AG04449 (cell line): ENCODE results near the gene TBC1D5.
A peak's percentile ranks its signal among the peaks of the same experiment; 100 is the strongest.
"Not testable (repeated sequence)": the region's sequence is repeated elsewhere in the genome, so short reads cannot be mapped to it uniquely, and the experiment has no call there.

ENCODE experiments used
- CTCF ChIA-PET: fragments of 350-600 bp; formaldehyde crosslinking; extraction: SDS; loops from one replicate; lab custom pipeline; 2021; ENCODE audit warnings: antibody characterized with exemption; lab: Yijun Ruan, JAX
- POLR2A ChIA-PET: fragments of 400-600, 350-600 bp; formaldehyde crosslinking; extraction: SDS; loops from one replicate; lab custom pipeline; 2020; ENCODE audit warnings: antibody characterized with exemption, inconsistent platforms; lab: Yijun Ruan, JAX
- DNase-seq: peaks from one replicate; pipeline ENCODE4 v3.0.0-alpha.2; 2010; ENCODE audit warnings: low read depth, low spot score
- H3K4me3 ChIP-seq: 2 replicates; pipeline ENCODE4 v1.5.1; 2011; ENCODE audit warnings: low read depth, mild to moderate bottlenecking, control low read depth, low read length
- TF ChIP-seq, protein P1 (sequence below): IDR thresholded peaks from one replicate; pipeline ENCODE4 v1.5.1; 2011; ENCODE audit warnings: mild to moderate bottlenecking, moderate library complexity, low read length, control low read depth, inconsistent platforms; ENCODE audit not compliant: insufficient read depth; ENCODE audit errors: missing control alignments

The TBC1D5 gene

DNA sequence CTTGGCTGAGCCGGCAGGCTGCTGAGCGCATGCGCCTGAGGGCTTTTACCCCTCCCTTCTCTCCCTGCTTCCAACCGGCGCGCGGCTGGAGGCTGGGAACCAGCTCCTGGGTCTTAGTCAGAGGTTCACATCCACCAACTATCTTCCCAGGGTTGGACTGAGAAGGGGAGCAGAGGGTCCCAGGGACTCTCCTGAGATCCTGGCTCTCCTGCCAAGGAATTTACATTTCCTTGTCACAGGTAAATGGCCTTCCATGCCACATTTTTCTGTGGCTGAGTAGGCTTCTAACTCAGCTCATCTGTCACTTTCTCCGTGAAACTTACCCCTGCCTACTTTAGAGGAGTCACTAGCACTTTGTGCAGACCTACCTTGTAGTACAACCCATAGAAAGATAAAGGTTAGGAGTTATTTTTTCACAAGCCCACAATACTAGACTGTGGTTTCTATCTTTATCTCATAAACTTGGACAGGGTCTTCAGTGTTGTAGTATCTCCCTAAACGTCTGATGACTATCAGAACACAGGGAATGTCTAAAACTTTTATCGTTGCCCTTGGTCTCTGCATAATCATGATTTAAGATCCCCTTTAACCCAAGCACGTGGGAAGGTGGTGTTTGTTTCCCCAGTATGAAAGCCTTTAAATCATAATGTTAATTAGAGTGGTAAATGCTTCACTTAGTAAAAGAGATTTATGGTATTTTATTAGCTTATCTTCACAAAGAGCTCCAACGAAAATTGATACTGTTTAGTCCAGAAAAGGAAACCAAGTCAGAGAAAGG, 638 bp upstream of the TBC1D5 start:
- H3K4me3 ChIP-seq = peak overlapping the region; percentile 76
- DNase-seq = no peak
- TF ChIP-seq, protein P1, sequence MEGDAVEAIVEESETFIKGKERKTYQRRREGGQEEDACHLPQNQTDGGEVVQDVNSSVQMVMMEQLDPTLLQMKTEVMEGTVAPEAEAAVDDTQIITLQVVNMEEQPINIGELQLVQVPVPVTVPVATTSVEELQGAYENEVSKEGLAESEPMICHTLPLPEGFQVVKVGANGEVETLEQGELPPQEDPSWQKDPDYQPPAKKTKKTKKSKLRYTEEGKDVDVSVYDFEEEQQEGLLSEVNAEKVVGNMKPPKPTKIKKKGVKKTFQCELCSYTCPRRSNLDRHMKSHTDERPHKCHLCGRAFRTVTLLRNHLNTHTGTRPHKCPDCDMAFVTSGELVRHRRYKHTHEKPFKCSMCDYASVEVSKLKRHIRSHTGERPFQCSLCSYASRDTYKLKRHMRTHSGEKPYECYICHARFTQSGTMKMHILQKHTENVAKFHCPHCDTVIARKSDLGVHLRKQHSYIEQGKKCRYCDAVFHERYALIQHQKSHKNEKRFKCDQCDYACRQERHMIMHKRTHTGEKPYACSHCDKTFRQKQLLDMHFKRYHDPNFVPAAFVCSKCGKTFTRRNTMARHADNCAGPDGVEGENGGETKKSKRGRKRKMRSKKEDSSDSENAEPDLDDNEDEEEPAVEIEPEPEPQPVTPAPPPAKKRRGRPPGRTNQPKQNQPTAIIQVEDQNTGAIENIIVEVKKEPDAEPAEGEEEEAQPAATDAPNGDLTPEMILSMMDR = no peak
- POLR2A ChIA-PET = interaction anchor here (0.7 to 0.9 kb wide), 5 partner anchors 9 to 690 kb away, joined by 3 to 4 read pairs (median 3); no protein-coding TSS in a partner anchor
- CTCF ChIA-PET = interaction anchor here (1.6 to 2.3 kb wide), 3 partner anchors 98 to 552 kb away, joined by 3 to 13 read pairs (median 7); no protein-coding TSS in a partner anchor

DNA sequence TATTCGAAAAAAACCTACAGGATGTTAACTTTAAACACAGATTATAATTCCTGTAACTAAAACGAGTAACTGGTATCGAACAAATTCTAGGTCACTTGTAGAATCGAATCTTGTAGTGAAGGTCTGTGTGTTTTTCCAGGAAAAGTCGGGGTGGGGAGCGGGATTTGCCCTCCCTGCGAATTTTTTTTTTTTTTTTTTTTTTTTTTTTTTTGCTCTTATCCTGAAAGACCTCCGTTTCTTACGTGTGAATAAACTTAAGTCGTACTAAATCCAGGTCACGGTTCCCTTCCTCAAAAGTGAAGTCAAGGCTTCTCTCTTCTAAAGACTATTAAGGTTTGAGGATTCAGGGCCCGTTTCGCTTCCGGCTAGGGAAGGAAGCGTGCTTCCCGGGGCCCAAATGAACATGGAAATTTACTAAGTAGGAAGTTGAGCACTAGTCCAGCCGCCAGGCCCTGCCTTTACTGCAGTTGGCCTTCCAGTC, 770 bp downstream of the TBC1D5 start:
- TF ChIP-seq, protein P1 = no peak
- peak overlapping the region; percentile 76 for H3K4me3 ChIP-seq
- CTCF ChIA-PET = interaction anchor here (1.2 to 2.3 kb wide), 3 partner anchors 99 to 554 kb away, joined by 3 to 13 read pairs (median 3); no protein-coding TSS in a partner anchor
- POLR2A ChIA-PET = no interaction called here
- peak; percentile 1 for DNase-seq

DNA sequence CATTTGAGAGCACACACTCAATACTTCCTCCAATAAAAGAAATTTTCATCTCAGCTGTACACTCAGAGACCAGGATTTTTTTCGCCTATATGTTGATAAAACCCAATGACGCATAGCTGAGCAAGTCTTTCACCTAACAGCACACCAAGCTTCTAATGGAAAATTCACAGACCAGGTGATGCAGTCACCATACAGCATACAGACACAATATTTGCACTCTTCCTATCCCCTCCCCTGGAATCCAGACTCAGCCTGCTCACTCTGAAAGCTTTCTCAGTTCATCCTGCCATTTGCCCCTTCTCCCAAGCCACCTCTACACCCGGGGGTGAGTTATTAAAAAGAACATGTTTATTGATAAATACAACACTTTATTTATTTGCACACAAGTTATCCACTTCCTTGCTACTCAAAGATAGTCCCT, 1.7 kb downstream of the TBC1D5 start:
- TF ChIP-seq, protein P1 = no peak
- peak overlapping the region; percentile 76 for H3K4me3 ChIP-seq
- POLR2A ChIA-PET = no interaction called here
- CTCF ChIA-PET = interaction anchor here (1.2 kb wide), 1 partner anchor 101 kb away, joined by 3 read pairs; no protein-coding TSS in a partner anchor
- no peak for DNase-seq

DNA sequence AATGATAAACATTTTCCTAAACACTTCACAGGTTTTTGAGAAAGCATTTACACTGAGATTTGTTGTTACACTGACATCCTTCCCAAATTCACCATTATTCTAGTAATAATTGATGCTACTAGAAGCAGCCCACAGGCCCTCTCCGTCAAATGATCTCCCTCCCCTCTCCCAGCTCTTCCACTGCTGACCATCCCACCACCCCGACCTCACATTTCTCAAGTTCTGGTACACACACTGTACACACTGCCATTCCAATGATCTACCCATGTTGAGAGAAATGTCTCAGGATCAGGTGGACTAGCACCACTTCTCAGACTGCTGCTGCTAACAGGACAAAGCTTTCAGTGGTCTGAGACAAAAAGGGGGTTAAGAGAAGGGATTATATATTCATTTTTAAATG, 3.5 kb downstream of the TBC1D5 start:
- H3K4me3 ChIP-seq = no peak overlapping the region
- TF ChIP-seq, protein P1 = no peak
- ChIA-PET POLR2A (no interaction called here), CTCF (no interaction called here)
- DNase-seq = no peak

DNA sequence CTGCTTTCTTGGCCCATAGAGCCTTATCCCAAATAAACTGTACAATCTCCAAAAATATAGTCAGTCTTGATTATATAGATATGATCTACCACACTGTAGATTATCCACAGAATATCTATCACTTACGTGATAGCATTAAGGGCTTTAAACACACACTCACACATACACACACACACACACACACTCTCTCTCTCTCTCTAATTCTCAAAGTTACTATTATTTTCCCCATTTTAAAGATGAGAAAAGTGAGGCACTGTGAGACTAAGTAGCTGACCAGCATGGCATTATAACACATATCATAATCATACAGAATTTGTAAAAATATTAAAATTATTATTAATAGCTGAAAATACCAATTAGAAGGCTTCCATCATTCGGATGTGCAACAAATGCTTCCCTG, 4.2 kb downstream of the TBC1D5 start:
- TF ChIP-seq, protein P1 = no peak
- H3K4me3 ChIP-seq = no peak overlapping the region
- CTCF ChIA-PET = no interaction called here
- DNase-seq = no peak
- POLR2A ChIA-PET = no interaction called here

DNA sequence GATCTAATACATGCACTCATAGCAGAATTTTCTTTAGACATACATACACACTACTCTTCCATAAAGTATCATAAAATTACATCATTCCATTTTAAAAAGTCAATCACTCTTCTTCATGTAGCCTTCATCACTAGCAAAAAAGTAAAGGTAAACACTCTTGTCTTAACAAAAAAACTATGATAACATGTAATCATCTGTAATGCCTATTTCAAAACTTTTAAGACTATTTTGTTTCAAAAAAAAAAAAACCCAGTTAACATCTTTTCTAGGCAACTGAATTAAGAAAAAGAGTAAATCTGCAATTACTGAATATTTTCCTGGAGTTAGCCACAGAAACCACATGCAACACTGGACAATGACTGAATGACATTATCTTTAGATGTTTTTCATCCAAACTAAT, 4.8 kb downstream of the TBC1D5 start:
- TF ChIP-seq, protein P1 = no peak
- H3K4me3 ChIP-seq = no peak overlapping the region
- ChIA-PET POLR2A (no interaction called here), CTCF (no interaction called here)
- no peak for DNase-seq

DNA sequence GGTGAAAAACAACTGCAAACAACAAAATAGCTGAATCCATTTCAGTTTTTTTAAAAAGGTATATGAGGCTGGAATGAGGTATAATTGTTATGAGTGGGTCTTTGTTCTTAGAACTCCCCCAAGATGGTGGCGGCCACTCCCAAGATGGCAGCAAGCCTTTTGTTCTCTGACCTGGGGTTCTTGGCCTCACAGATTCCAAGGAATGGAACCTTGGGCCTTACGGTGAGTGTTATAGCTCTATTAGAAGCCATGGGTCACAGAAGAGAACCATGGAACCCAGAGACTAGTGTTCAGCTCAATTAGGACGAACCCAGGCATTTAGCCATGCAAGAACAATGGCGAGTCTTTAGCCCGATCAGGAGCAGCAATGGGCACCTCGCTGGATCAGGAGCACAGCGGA, 7.1 kb downstream of the TBC1D5 start:
- DNase-seq, H3K4me3 ChIP-seq, POLR2A ChIA-PET: not testable (repeated sequence)
- CTCF ChIA-PET = interaction anchor here (1.2 kb wide), 1 partner anchor 106 kb away, joined by 4 read pairs; no protein-coding TSS in a partner anchor
